HepG2 (cell line): ENCODE data around the gene CEP250. TPM values are rescaled to one million over a fixed set of nuclear protein-coding genes. Genes with fewer than 3 reads are reported as not detected.

Source experiments
- HMG20B ChIP-seq: conservative IDR thresholded peaks from 2 replicates; pipeline ENCODE4 v1.6.1; 2016; ENCODE audit warnings: missing genetic modification reagents, missing compliant biosample characterization
- PHF21A ChIP-seq: sonication (generic); formaldehyde crosslinking; IDR thresholded peaks from 2 replicates; pipeline ENCODE4 v1.5.0; 2020; ENCODE audit warnings: mild to moderate bottlenecking, missing genetic modification reagents
- RBAK ChIP-seq: sonication (generic); formaldehyde crosslinking; IDR thresholded peaks from 2 replicates; pipeline ENCODE4 v1.5.1; 2020; ENCODE audit warnings: mild to moderate bottlenecking, missing genetic modification reagents
- SIN3A ChIP-seq: IDR thresholded peaks from 2 replicates; pipeline ENCODE4 v1.6.1; 2011; ENCODE audit warnings: low read depth, mild to moderate bottlenecking, control low read depth, low read length, borderline replicate concordance
- SIX1 ChIP-seq: sonication (generic); formaldehyde crosslinking; IDR thresholded peaks from 2 replicates; pipeline ENCODE4 v1.4.0; 2020; ENCODE audit warnings: missing genetic modification reagents, borderline replicate concordance
- SMC3 ChIP-seq: IDR thresholded peaks from 2 replicates; pipeline ENCODE4 v1.6.1; 2011; ENCODE audit warnings: low read length, improper control_type of control experiment
- SRY ChIP-seq: sonication (generic); formaldehyde crosslinking; IDR thresholded peaks from 2 replicates; pipeline ENCODE4 v1.8.0; 2022; ENCODE audit warnings: mild to moderate bottlenecking, missing genetic modification reagents
- TARDBP ChIP-seq: sonication (generic); formaldehyde crosslinking; IDR thresholded peaks from 2 replicates; pipeline ENCODE4 v1.8.0; 2022; ENCODE audit warnings: mild to moderate bottlenecking, missing genetic modification reagents
- XRCC5 ChIP-seq: fragments of 200-400 bp; formaldehyde crosslinking; optimal IDR thresholded peaks from 2 replicates; pipeline ENCODE3; 2017; ENCODE audit warnings: mild to moderate bottlenecking, low read length
- ZFAT ChIP-seq: sonication (generic); formaldehyde crosslinking; conservative IDR thresholded peaks from 2 replicates; pipeline ENCODE4 v1.8.1; 2023; ENCODE audit warnings: missing genetic modification reagents, inconsistent platforms
- ZFP1 ChIP-seq: IDR thresholded peaks from 2 replicates; pipeline ENCODE4 v1.6.1; 2016
- ZFP36L2 ChIP-seq: sonication (generic); formaldehyde crosslinking; IDR thresholded peaks from 2 replicates; pipeline ENCODE4 v1.4.0; 2020; ENCODE audit warnings: missing genetic modification reagents
- ZMYM4 ChIP-seq: sonication (generic); formaldehyde crosslinking; IDR thresholded peaks from 2 replicates; pipeline ENCODE4 v1.8.1; 2023; ENCODE audit warnings: mild to moderate bottlenecking, missing genetic modification reagents
- ZNF644 ChIP-seq: IDR thresholded peaks from 2 replicates; pipeline ENCODE4 v1.6.1; 2016; ENCODE audit warnings: low read depth
- ZNF761 ChIP-seq: sonication (generic); formaldehyde crosslinking; conservative IDR thresholded peaks from 2 replicates; pipeline ENCODE4 v1.4.0; 2020; ENCODE audit warnings: mild to moderate bottlenecking, missing genetic modification reagents
- ZNF790 ChIP-seq: sonication (generic); formaldehyde crosslinking; IDR thresholded peaks from 2 replicates; pipeline ENCODE4 v1.8.0; 2022; ENCODE audit warnings: missing genetic modification reagents, mild to moderate bottlenecking, borderline replicate concordance
- polyA plus RNA-seq, 8 experiments: library from polyadenylated mRNA; depleted of rRNA in 3 of 8; stranded (reverse) in 7 of 8; unstranded in 1 of 8; fragments of >200 nt; fragmentation: Illumina TruSeq in 4 of 8; extraction: Trizol in 4 of 8; gene quantifications; 2 replicates each; pipeline versions ENCODE4 v1.2.1 to v1.2.3, GENCODE V29; 2011 to 2016; ENCODE audit warnings: low read depth in 4 of 8, missing spikeins in 1 of 8, mixed read lengths in 1 of 8; ENCODE audit not compliant: insufficient read depth in 1 of 8
- total RNA-seq, 5 experiments: library from RNA; depleted of rRNA; stranded (reverse); fragments of >200 nt; fragmentation: Illumina TruSeq; extraction: Trizol; gene quantifications; 2 replicates each; pipeline ENCODE4 v1.2.3, GENCODE V29; 2016; ENCODE audit warnings: low read depth in 1 of 5
- TF ChIP-seq, protein P1 (sequence below): sonication (generic); formaldehyde crosslinking; IDR thresholded peaks from 2 replicates; pipeline ENCODE4 v1.5.0; 2020; ENCODE audit warnings: mild to moderate bottlenecking, missing genetic modification reagents, borderline replicate concordance
- TF ChIP-seq, protein P2 (sequence below): sonication (generic); formaldehyde crosslinking; IDR thresholded peaks from 2 replicates; pipeline ENCODE4 v1.9.0; 2022; ENCODE audit warnings: missing genetic modification reagents, mild to moderate bottlenecking, borderline replicate concordance
- TF ChIP-seq, protein P3 (sequence below): IDR thresholded peaks from 2 replicates; pipeline ENCODE4 v1.6.1; 2016; ENCODE audit warnings: missing compliant biosample characterization, missing genetic modification reagents, borderline replicate concordance

Gene CEP250
- total and polyA plus RNA-seq, 2 of the 13 experiments (the other 11 are each of a cell fraction or from before 2014, with no cell fraction given), result 28.8 to 55.3 TPM

- TF ChIP-seq, protein P1, sequence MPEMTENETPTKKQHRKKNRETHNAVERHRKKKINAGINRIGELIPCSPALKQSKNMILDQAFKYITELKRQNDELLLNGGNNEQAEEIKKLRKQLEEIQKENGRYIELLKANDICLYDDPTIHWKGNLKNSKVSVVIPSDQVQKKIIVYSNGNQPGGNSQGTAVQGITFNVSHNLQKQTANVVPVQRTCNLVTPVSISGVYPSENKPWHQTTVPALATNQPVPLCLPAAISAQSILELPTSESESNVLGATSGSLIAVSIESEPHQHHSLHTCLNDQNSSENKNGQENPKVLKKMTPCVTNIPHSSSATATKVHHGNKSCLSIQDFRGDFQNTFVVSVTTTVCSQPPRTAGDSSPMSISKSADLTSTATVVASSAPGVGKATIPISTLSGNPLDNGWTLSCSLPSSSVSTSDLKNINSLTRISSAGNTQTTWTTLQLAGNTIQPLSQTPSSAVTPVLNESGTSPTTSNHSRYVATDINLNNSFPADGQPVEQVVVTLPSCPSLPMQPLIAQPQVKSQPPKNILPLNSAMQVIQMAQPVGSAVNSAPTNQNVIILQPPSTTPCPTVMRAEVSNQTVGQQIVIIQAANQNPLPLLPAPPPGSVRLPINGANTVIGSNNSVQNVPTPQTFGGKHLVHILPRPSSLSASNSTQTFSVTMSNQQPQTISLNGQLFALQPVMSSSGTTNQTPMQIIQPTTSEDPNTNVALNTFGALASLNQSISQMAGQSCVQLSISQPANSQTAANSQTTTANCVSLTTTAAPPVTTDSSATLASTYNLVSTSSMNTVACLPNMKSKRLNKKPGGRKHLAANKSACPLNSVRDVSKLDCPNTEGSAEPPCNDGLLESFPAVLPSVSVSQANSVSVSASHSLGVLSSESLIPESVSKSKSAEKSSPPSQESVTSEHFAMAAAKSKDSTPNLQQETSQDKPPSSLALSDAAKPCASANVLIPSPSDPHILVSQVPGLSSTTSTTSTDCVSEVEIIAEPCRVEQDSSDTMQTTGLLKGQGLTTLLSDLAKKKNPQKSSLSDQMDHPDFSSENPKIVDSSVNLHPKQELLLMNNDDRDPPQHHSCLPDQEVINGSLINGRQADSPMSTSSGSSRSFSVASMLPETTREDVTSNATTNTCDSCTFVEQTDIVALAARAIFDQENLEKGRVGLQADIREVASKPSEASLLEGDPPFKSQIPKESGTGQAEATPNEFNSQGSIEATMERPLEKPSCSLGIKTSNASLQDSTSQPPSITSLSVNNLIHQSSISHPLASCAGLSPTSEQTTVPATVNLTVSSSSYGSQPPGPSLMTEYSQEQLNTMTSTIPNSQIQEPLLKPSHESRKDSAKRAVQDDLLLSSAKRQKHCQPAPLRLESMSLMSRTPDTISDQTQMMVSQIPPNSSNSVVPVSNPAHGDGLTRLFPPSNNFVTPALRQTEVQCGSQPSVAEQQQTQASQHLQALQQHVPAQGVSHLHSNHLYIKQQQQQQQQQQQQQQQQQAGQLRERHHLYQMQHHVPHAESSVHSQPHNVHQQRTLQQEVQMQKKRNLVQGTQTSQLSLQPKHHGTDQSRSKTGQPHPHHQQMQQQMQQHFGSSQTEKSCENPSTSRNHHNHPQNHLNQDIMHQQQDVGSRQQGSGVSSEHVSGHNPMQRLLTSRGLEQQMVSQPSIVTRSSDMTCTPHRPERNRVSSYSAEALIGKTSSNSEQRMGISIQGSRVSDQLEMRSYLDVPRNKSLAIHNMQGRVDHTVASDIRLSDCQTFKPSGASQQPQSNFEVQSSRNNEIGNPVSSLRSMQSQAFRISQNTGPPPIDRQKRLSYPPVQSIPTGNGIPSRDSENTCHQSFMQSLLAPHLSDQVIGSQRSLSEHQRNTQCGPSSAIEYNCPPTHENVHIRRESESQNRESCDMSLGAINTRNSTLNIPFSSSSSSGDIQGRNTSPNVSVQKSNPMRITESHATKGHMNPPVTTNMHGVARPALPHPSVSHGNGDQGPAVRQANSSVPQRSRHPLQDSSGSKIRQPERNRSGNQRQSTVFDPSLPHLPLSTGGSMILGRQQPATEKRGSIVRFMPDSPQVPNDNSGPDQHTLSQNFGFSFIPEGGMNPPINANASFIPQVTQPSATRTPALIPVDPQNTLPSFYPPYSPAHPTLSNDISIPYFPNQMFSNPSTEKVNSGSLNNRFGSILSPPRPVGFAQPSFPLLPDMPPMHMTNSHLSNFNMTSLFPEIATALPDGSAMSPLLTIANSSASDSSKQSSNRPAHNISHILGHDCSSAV (CRISPR knock-in tag), result no peak
- TF ChIP-seq HMG20B (peak; percentile 47; the same call in 1 of the 2 replicates), ZNF644 (CRISPR knock-in tag) (peak; percentile 99), SRY (no peak; the same call in 1 of the 2 replicates), SMC3 (peak; percentile 32; the same call in 1 of the 2 replicates), SIX1 (CRISPR knock-in tag) (peak; percentile 98), ZNF761 (CRISPR knock-in tag) (peak; percentile 61; the same call in 1 of the 2 replicates), ZFP36L2 (CRISPR knock-in tag) (no peak), RBAK (CRISPR knock-in tag) (no peak), ZNF790 (CRISPR knock-in tag) (0 out of 2 replicates have a peak, but pooled peaks have one; percentile 61), XRCC5 (peak; percentile 16), ZFP1 (0 out of 2 replicates have a peak, but pooled peaks have one; percentile 33), ZFAT (CRISPR knock-in tag) (peak; percentile 21; the same call in 1 of the 2 replicates), TARDBP (CRISPR knock-in tag) (peak; percentile 72; the same call in 1 of the 2 replicates), PHF21A (CRISPR knock-in tag) (peak; percentile 71), SIN3A (0 out of 2 replicates have a peak, but pooled peaks have one; percentile 18), ZMYM4 (CRISPR knock-in tag) (peak; percentile 64; the same call in 1 of the 2 replicates)
- TF ChIP-seq, protein P2, sequence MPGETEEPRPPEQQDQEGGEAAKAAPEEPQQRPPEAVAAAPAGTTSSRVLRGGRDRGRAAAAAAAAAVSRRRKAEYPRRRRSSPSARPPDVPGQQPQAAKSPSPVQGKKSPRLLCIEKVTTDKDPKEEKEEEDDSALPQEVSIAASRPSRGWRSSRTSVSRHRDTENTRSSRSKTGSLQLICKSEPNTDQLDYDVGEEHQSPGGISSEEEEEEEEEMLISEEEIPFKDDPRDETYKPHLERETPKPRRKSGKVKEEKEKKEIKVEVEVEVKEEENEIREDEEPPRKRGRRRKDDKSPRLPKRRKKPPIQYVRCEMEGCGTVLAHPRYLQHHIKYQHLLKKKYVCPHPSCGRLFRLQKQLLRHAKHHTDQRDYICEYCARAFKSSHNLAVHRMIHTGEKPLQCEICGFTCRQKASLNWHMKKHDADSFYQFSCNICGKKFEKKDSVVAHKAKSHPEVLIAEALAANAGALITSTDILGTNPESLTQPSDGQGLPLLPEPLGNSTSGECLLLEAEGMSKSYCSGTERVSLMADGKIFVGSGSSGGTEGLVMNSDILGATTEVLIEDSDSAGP (CRISPR knock-in tag), result 0 out of 2 replicates have a peak, but pooled peaks have one; percentile 3
- TF ChIP-seq, protein P3, sequence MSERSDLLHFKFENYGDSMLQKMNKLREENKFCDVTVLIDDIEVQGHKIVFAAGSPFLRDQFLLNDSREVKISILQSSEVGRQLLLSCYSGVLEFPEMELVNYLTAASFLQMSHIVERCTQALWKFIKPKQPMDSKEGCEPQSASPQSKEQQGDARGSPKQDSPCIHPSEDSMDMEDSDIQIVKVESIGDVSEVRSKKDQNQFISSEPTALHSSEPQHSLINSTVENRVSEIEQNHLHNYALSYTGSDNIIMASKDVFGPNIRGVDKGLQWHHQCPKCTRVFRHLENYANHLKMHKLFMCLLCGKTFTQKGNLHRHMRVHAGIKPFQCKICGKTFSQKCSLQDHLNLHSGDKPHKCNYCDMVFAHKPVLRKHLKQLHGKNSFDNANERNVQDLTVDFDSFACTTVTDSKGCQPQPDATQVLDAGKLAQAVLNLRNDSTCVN (CRISPR knock-in tag), result peak; percentile 59; the same call in 1 of the 2 replicates
Measured at GRCh38 chr20:35468671-35469334, 13.4 kb downstream of the CEP250 start (continued).
